ENCODE data around the gene TMEM219.
A peak's percentile ranks its signal among the peaks of the same experiment; 100 is the strongest.
"Not testable (repeated sequence)": the region's sequence is repeated elsewhere in the genome, so short reads cannot be mapped to it uniquely, and the experiment has no call there.

TMEM219 gene

DNA sequence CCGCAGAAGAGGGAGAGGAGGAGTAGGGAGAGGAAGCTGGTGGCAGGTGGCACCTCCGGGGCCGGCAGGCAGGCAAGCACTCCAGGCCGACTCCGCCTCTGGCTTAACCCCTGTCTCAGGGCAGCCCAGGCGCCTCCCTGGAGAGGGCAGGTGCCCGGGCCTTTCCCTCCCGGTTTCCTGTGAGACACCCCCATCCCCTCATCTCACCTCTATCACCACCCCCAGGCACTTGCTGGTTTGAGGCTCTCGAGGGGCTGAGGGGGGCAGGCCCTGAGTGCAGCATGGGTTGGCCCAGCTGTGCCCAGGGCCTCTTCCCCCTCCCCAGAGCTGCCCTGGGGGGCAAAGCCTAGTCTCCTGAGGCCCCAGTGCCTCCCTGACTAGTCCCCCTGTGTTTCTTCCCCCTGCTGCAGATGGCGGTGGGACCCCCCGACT, 42.9 kb downstream of the TMEM219 start:
- H3K4me3 Mint-ChIP-seq = peak overlapping the region in 1 of 2 donors; percentile 34
- H3K9me3 Mint-ChIP-seq = no peaks in the 10 kb centered on the region
- no peak for DNase-seq
- H3K27ac Mint-ChIP-seq = peak overlapping the region; percentile 65
- peaks cover 25 to 40% of the 10 kb centered on the region in 2 donors for H3K36me3 Mint-ChIP-seq
- H3K4me1 Mint-ChIP-seq = peaks cover 20 to 21% of the 10 kb centered on the region in 2 donors
- peak; percentile 30 to 48 for ATAC-seq (replicated peaks)
- peaks cover 9 to 10% of the 10 kb centered on the region in 2 donors for H3K27me3 Mint-ChIP-seq

DNA sequence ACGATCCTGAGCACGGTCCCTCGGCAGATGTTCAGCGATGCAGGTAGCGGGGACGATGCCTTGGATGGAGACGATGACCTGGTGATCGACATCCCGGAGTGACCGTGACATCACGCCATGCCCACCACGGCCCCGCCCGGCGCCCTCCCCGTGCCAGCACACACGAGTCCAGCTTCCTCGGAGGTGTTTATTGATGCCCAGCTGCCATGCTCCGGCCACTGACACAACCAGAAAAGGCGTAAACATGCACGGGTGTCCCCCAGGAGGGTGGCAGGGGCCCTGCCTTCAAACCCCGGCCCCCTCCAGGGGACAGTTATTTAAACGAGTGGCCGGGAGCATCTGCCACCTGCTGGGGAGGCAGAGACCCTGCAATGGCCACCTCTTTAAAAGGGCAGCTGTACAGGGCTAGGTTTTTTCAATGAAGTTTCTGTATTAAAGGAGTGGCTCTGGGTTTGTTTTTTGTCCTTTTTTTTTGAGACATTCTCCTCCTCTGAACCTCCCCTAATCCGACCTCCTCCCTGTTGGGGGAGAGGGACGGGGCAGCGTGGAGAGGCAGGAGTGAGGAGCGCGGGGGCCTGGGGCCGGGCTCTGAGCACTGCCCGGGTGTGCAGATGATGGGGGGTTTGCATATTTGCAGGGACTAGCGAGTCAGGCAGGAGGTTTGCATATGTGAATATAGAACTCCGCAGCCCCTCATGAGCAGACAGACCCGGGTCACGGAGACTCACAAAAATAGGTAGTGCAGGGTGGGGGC, 43.6 kb downstream of the TMEM219 start:
- DNase-seq (no peak), ATAC-seq (replicated peaks) (peak; percentile 71 to 79)
- no peak overlapping the region for H3K27ac Mint-ChIP-seq
- H3K4me3 Mint-ChIP-seq = no peak overlapping the region
- peaks cover 16 to 17% of the 10 kb centered on the region in 2 donors for H3K27me3 Mint-ChIP-seq
- H3K9me3 Mint-ChIP-seq = no peaks in the 10 kb centered on the region
- peaks cover 24% of the 10 kb centered on the region in 2 donors for H3K4me1 Mint-ChIP-seq
- H3K36me3 Mint-ChIP-seq = peaks cover 24 to 38% of the 10 kb centered on the region in 2 donors

DNA sequence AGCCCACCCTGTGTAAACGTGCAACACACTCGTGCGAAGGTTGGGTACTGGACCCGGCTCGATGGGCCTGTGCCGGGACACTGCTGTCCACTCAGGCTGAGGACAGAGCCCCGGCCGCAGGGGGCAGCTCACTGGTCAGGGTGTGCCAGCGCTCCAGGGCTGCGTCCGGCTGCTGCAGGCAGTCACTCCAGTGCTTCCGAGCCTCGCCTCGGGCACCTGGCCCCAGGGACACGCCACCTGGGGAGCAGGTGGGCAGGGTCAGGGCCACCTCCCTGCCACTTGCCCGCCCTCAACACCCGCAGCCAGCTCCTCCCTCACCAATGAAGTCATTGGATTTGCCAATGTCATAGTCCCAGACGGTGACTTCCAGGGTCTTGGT, 44.2 kb downstream of the TMEM219 start:
- no peak for DNase-seq
- no peak for ATAC-seq (replicated peaks)
- H3K36me3 Mint-ChIP-seq = peaks cover 24 to 38% of the 10 kb centered on the region in 2 donors
- H3K4me1 Mint-ChIP-seq = peaks cover 25 to 27% of the 10 kb centered on the region in 2 donors
- H3K9me3 Mint-ChIP-seq = no peaks in the 10 kb centered on the region
- no peak overlapping the region for H3K27ac Mint-ChIP-seq
- peaks cover 17 to 19% of the 10 kb centered on the region in 2 donors for H3K27me3 Mint-ChIP-seq
- H3K4me3 Mint-ChIP-seq = no peak overlapping the region

DNA sequence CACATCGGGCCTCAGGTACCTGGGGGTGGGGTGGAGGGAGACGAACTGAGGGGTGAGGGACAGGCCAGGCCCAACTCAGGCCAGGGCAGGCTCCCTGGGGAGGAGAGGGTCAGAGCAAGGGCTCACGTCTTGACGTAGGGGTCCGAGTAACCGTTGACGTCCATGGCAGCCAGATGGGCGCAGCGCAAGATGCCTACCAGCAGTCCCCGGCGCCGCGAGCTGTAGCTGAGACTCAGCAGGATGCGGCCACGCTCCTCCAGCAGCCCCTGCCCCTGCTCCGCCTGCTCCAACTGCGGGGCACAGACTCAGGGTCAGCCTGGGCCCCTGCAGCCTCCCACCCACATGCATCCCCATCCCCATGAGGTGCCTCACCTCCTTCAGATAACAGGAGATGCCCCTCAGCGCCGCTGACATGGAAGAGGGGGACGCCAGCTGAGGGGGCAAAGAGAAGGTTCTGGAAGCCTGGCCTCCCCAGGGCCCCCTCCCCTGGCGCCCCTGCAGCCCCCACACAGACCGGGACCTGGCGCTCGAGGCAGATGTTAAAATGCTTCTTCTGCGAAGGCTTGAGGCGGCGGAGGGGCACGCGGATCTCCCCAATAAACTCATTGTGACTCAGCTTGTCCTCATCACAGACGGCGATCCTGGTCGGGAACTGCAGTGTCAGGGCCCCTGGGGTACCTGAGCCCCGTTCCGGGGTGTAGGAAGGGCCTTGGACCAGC, 44.9 kb downstream of the TMEM219 start:
- H3K27ac Mint-ChIP-seq = no peak overlapping the region
- H3K27me3 Mint-ChIP-seq = peaks cover 22 to 25% of the 10 kb centered on the region in 2 donors
- no peak overlapping the region for H3K4me3 Mint-ChIP-seq
- DNase-seq (no peak), ATAC-seq (replicated peaks) (no peak)
- H3K4me1 Mint-ChIP-seq = peaks cover 25 to 34% of the 10 kb centered on the region in 2 donors
- peaks cover 18 to 32% of the 10 kb centered on the region in 2 donors for H3K36me3 Mint-ChIP-seq
- H3K9me3 Mint-ChIP-seq = no peaks in the 10 kb centered on the region

DNA sequence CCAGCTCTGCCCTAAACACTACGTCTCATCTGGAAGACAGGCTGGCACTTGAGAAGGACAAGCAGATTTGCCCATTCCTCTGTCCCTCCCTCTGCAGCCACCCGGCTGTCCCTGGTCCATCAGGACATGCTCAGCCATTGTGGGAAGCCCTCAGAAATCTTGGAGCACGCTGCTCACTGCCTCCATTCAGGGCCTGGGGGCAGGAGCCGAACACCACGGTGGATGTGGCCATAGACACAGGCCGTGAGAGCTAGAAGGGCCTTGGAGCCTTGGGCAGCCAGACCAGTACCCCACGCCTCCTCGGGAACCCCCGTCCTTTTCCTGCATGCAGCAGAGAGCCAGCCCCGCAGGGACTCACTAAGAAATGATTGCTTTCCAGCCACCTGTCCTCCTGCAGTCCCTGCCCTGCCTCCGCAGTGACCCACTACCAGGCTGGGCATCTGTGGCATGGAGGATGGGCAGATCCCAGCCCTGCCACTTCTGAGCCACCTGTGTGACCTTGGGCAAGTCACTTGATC, 45.6 kb downstream of the TMEM219 start:
- H3K9me3 Mint-ChIP-seq = no peaks in the 10 kb centered on the region
- H3K36me3 Mint-ChIP-seq = peaks cover 13 to 30% of the 10 kb centered on the region in 2 donors
- no peak for ATAC-seq (replicated peaks)
- H3K4me3 Mint-ChIP-seq = no peak overlapping the region
- peaks cover 26 to 30% of the 10 kb centered on the region in 2 donors for H3K27me3 Mint-ChIP-seq
- peaks cover 27 to 40% of the 10 kb centered on the region in 2 donors for H3K4me1 Mint-ChIP-seq
- no peak for DNase-seq
- peak overlapping the region; percentile 80 for H3K27ac Mint-ChIP-seq

DNA sequence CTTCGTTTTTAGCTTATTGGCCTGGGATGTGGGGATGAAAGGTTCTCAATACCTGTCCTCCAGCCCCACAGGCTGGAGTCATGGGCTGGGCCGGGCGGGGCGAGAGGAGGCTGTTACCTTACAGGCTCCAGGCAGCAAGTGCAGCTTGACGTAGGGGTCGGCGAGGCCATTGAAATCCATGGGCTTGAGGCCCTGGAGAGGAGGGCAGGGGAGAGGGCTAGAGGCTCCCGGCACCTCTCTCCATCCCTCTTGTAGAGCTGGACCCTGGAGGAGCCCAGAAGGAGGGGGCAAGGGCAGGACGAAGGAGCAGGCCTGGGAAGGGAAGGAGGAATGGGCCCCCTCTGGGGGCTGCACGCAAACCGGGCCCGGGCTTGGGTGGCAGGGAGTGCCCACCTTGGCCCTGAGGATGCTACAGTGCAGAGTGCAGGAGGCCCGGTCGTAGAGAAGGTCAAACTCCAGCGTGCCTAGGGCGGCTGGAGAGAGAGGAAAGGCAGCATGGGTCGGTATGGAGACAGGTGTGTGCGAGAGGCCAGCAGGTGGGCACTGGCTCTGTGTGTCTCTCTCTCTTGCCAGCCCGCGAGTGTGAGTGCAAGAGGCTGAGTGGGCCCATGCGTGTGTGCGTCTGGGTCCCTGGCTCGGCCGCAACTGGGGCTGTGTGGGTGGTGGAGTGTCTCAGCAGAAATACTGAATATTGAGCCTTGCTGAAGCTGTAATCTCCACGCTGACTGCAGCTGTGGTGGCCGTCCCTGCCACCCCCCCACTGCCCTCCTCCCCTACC, 47.4 kb downstream of the TMEM219 start:
- H3K4me3 Mint-ChIP-seq = peak overlapping the region in 1 of 2 donors; percentile 70
- peaks cover 6 to 16% of the 10 kb centered on the region in 2 donors for H3K36me3 Mint-ChIP-seq
- H3K27ac Mint-ChIP-seq = no peak overlapping the region
- H3K27me3 Mint-ChIP-seq = peaks cover 26 to 30% of the 10 kb centered on the region in 2 donors
- no peaks in the 10 kb centered on the region for H3K9me3 Mint-ChIP-seq
- DNase-seq (no peak), ATAC-seq (replicated peaks) (no peak)
- peaks cover 23 to 40% of the 10 kb centered on the region in 2 donors for H3K4me1 Mint-ChIP-seq

DNA sequence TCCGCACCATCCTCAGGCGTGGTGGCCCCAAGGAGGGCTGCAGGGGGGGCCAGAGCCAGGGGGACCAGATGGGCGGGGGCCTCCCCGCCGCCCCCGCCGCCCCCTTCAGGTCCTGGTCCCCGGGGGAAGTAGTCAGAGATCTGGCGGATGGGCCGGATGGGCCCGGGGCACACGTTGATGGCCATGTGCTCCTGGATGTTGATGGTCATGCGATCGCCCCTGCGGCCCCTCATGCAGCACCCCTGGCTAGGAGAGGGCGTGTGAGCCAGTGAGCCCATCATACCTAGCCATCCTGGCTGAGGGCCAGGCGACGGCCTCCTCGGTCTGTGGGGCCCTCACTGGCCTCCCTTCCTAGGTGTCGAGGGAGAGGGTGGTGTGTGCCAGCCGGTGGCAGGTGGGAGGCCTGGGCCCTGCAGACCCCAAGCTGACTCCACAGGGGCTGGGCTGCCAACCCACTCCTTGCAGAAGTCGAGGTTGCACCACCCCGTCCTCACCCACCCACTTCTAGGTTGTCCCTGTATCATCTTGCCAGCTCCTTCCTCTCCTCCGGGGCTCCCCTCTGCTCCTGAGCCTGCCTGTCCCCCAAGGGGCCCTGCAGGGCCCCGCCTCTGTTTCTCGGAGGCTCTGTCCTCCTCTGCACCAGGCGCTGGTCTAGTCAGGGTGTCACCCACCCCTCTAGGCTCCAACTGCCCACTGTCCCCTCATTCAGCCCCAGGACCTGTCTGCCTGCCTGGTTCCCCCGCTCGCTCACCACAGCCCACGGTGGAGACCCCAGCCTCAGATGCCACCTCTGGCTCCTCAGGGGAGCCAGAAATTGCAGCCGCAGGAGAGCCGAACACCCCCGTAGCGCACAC, 48.3 kb downstream of the TMEM219 start:
- peaks cover 26 to 31% of the 10 kb centered on the region in 2 donors for H3K27me3 Mint-ChIP-seq
- H3K36me3 Mint-ChIP-seq = peaks cover 5 to 14% of the 10 kb centered on the region in 2 donors
- H3K4me3 Mint-ChIP-seq = peak overlapping the region; percentile 61 to 72
- peaks cover 17 to 30% of the 10 kb centered on the region in 2 donors for H3K4me1 Mint-ChIP-seq
- H3K9me3 Mint-ChIP-seq = no peaks in the 10 kb centered on the region
- no peak overlapping the region for H3K27ac Mint-ChIP-seq
- DNase-seq (no peak), ATAC-seq (replicated peaks) (peak in 1 of 2 donors; percentile 13)

DNA sequence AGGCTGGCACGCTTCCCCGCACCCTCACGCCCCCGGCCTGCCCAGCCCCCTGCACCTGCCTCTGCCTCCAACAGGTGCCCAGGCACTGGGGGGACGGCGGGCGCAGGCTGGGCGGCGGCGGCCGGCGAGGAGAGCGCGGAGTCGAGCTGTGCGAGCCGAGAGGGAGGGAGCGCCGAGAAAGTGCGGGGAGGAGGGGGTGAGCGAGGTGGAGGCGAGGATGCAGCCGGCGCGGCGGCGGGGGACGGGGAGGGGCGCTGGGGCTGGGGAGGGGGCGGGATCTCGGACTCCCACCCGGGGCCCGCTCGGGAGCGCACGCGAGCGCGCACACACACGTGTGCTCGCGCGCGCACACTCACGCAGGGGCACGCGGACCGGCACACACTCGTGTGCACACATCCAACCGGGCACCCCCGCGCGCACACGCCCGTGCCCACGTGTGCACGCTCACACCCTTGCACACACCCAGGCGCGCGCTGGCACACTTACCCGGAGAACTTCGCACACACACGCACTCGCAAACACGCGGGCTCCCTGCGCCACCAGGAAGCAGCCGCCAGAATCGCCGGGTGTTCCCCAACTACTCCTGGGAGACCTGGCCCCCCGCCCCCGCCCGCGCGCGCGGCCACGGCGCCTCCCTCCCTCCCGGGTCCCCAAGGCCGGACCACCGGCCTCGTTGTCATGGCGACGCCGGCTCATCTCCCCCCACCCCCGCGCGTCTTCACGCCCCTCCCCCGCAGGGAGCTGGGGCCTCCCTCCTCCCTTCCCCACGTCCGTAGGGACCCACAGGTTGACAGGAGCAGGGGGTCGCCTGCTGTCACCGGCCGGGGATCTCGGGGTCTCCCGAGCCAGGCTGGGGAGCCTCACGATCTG, 49.2 kb downstream of the TMEM219 start, which contains the start of gene DOC2A:
TSS of gene DOC2A (minus strand) at position 184 of the 870 bp plus-strand sequence. CDS start 805 bp downstream, outside the sequence.
- peak; percentile 52 to 61 for ATAC-seq (replicated peaks)
- peaks cover 14 to 27% of the 10 kb centered on the region in 2 donors for H3K4me1 Mint-ChIP-seq
- H3K4me3 Mint-ChIP-seq = peak within 1 kb of the TSS; percentile 83 to 90
- DNase-seq = no peak
- peak within 1 kb of the TSS; percentile 85 for H3K27ac Mint-ChIP-seq
- H3K9me3 Mint-ChIP-seq = no peaks in the 10 kb centered on the region
- peaks cover 5 to 14% of the 10 kb centered on the region in 2 donors for H3K36me3 Mint-ChIP-seq
- H3K27me3 Mint-ChIP-seq = peaks cover 26 to 37% of the 10 kb centered on the region in 2 donors

DNA sequence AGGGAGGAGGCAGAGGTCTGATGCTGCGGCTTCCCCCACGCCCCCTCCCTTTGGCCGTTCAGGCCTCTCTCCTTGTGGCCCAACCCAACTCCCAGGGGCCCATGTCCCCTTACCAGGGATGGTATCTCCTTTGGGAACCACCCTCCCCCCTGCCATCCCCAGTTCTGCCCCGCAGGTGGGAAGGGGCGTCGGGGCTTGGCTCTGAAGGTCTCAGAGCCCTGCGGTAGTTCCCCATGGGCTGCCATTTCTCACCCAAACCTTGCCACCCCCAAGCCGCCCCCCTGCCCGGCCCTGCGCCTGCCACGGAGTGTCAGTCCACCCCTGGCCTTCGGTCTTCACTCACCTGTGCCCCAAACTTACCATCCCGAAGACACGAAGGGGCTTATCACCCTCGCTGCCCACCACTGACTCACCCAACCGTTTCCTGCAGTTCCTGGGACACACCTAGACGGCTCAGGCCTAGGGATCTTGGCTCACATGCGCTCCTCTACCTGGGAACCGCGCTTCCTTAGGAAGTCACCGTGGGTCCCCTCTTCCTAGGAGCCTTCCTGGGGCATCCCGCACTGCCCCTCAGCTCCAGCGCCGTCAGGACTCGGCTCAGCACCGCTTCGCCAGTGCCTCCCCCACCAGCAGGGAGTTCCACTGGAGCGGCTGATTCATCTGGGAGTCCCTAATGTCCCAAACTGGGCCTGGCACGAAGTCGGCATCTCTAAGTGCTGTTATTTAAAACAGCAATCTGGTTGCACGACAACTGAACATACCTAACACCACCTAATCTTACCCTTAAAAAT, 50.0 kb downstream of the TMEM219 start:
- H3K27me3 Mint-ChIP-seq = peaks cover 31 to 42% of the 10 kb centered on the region in 2 donors
- peak overlapping the region; percentile 85 for H3K27ac Mint-ChIP-seq
- DNase-seq (no peak), ATAC-seq (replicated peaks) (no peak)
- peaks cover 14 to 27% of the 10 kb centered on the region in 2 donors for H3K4me1 Mint-ChIP-seq
- H3K9me3 Mint-ChIP-seq = no peaks in the 10 kb centered on the region
- H3K4me3 Mint-ChIP-seq = peak overlapping the region; percentile 83 to 90
- H3K36me3 Mint-ChIP-seq = peaks cover 5 to 11% of the 10 kb centered on the region in 2 donors

DNA sequence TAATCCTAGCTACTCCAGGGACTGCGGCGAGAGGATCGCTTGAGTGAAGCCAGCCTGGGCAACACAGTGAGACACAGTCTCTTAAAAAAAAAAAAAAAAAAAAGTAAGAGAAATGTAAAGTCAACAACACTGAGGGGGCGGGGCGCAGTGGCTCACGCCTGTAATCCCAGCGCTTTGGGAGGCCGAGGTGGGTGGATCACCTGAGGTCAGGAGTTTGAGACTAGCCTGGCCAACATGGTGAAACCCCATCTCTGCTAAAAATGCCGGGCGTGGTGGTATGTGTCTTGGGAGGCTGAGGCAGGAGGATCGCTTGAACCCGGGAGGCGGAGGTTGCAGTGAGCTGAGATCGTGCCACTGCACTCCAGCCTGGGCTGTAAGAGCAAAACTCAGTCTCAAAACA, 50.7 kb downstream of the TMEM219 start:
- H3K27ac Mint-ChIP-seq; H3K4me3 Mint-ChIP-seq; H3K9me3 Mint-ChIP-seq; ATAC-seq (replicated peaks); H3K36me3 Mint-ChIP-seq; DNase-seq: not testable (repeated sequence)
- H3K4me1 Mint-ChIP-seq = peaks cover 14 to 27% of the 10 kb centered on the region in 2 donors
- peaks cover 31 to 49% of the 10 kb centered on the region in 2 donors for H3K27me3 Mint-ChIP-seq

DNA sequence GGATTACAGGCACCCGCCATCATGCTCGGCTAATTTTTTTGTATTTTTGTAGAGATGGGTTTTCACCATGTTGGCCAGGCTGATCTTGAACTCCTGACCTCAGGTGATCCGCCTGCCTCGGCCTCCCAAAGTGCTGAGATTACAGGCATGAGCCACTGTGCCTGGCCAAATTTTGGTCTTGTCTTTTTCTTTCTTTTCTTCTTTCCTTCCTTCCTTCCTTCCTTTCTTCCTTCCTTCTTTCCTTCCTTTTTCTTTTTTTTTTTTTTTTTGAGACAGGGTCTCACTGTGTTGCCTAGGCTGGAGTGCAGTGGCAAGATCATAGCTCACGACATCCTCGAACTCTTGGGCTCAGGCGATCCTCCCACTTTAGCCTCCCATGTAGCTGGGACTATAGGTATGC, 53.6 kb downstream of the TMEM219 start:
- H3K9me3 Mint-ChIP-seq; H3K36me3 Mint-ChIP-seq; ATAC-seq (replicated peaks); H3K4me3 Mint-ChIP-seq; DNase-seq: not testable (repeated sequence)
- H3K27ac Mint-ChIP-seq = peak overlapping the region; percentile 52
- H3K4me1 Mint-ChIP-seq = peaks cover 10 to 21% of the 10 kb centered on the region in 2 donors
- H3K27me3 Mint-ChIP-seq = peaks cover 16 to 33% of the 10 kb centered on the region in 2 donors

Data from stimulated activated naive B cell treated with anti-CD40 and anti-IgM and Interleukin-4, amounts not matched to agents 10 μg/mL and 1 μg/mL and 100 μg/mL, for 72 hours (primary cell).